Heart right ventricle (tissue), 16 donors: ENCODE results near the gene TRPV5. TPM values are rescaled to one million over a fixed set of nuclear protein-coding genes. Genes with fewer than 3 reads are reported as not detected.

Source experiments
- ATAC-seq, 8 donors: fragments of 200-7000 bp; cut with Tn5 transposase; one replicate each; pipeline ENCODE4 v1.9.1; 2020; ENCODE audit warnings: mild to moderate bottlenecking in 8 of 8, moderate library complexity in 8 of 8, moderate number of reproducible peaks in 1 of 8
- DNase-seq, 2 donors: peaks; one replicate each; pipeline ENCODE4 v3.0.0-alpha.2; 2020
- H3K27ac ChIP-seq, 10 donors: fragments of 200-600 bp; sonication (generic) in 2 of 10; one replicate each; pipeline versions ENCODE4 v1.5.0 to v1.8.0; 2020 to 2022; ENCODE audit warnings: mild to moderate bottlenecking in 3 of 10
- H3K27me3 ChIP-seq, 7 donors: fragments of 200-600 bp; one replicate each; pipeline ENCODE4 v1.8.0; 2021 to 2022; ENCODE audit warnings: mild to moderate bottlenecking in 2 of 7
- H3K36me3 ChIP-seq, 9 donors: fragments of 200-600 bp; sonication (generic) in 1 of 9; one replicate each; pipeline versions ENCODE4 v1.5.0 to v1.8.0; 2020 to 2022; ENCODE audit warnings: mild to moderate bottlenecking in 2 of 9
- H3K4me1 ChIP-seq, 9 donors: fragments of 200-600 bp; sonication (generic) in 1 of 9; one replicate each; pipeline versions ENCODE4 v1.5.0 to v1.8.0; 2020 to 2022; ENCODE audit warnings: mild to moderate bottlenecking in 4 of 9
- H3K4me3 ChIP-seq, 10 donors: fragments of 200-600 bp; sonication (generic) in 2 of 10; one replicate each; pipeline versions ENCODE4 v1.5.0 to v1.8.0; 2020 to 2022; ENCODE audit warnings: mild to moderate bottlenecking in 7 of 10, moderate library complexity in 2 of 10
- H3K9me3 ChIP-seq, 11 donors: fragments of 200-600 bp in 10 of 11; sonication (generic) in 2 of 11; one replicate each; pipeline versions ENCODE4 v1.5.0 to v1.8.0; 2013 to 2022; ENCODE audit warnings: mild to moderate bottlenecking in 2 of 11, control low read depth in 1 of 11, moderate library complexity in 1 of 11
- WGBS, 2 donors: extraction: QIAGEN DNeasy Blood & Tissue Kit; methylation state at CpG; one replicate each; pipeline ENCODE4 v1.1.7; 2013; ENCODE audit warnings: inconsistent platforms in 1 of 2; 5-methylcytosine and 5-hydroxymethylcytosine counted together
- intact Hi-C, 10 donors: fragments of 100-400 bp; cut with DNase I; formaldehyde crosslinking; loops; one replicate each; pipeline versions ENCODE4 v1.11.1 to v1.14.2; 2022
- polyA plus RNA-seq, 2 donors: library from polyadenylated mRNA; stranded (reverse); fragments of 200-250 nt; gene quantifications; one replicate each; pipeline ENCODE4 v1.2.3, GENCODE V29; 2013
- total RNA-seq, 10 donors: library from RNA; stranded (reverse); fragmentation: NEBNext Ultra II Directional in 3 of 10; extraction: Animal tissue kit (Norgen Biotek cat#: 25700) in 3 of 10; gene quantifications; one replicate each; pipeline versions ENCODE4 v1.2.1 to v1.2.4, GENCODE V29; 2021 to 2023
- TF ChIP-seq, protein P1 (sequence below), 9 donors: fragments of 200-600 bp; sonication (generic) in 2 of 9; IDR thresholded peaks; one replicate each; pipeline versions ENCODE4 v1.5.0 to v1.8.0; 2021 to 2022; ENCODE audit warnings: antibody characterized with exemption in 9 of 9, mild to moderate bottlenecking in 5 of 9, moderate library complexity in 1 of 9
- donor health status: Arrhythmogenic right ventricular cardiomyopathy.
- donor health status: ischemic (EF 13 %, LVEDD 7.1; RV severe dilation, severe dysfunction).
- donor health status: healthy with polysubstance abuse.
- donor health status: DM: no; HTN: yes; CAD: no.
- donor health status: DM: no; HTN: no; CAD: no.
- donor health status: ischemic (EF 25% LVEDD 6.9; RV normal size, moderate dysfunction).
- donor health status: ischemic (EF 25% LVEDD 5.7; RV mildly dilated, moderate dysfunction).
- donor health status: healthy.
- donor health status: DM: yes; HTN: yes; CAD: no.
- donor health status: Ischemic cardiomyopathy.
- donor health status: ischemic (EF 35%, LVEDD 5.7; RV mildly dilated, moderate dysfunction).
- donor health status: nonischemic (EF 11% LVEDD 7.7; RV severe dilation, severe dysfunction).
- donor health status: DM: yes; HTN: yes; CAD: no.
- donor health status: PGD.
- donor health status: ischemic (EF 29% LVEDD 5.4; RV normal size, mild dysfunction).
- donor health status: nonischemic (EF 23%, LVEDD 6.1; RV moderate dilation, normal function).

TRPV5 gene
- total and polyA plus RNA-seq, 12 donors: not detected

DNA sequence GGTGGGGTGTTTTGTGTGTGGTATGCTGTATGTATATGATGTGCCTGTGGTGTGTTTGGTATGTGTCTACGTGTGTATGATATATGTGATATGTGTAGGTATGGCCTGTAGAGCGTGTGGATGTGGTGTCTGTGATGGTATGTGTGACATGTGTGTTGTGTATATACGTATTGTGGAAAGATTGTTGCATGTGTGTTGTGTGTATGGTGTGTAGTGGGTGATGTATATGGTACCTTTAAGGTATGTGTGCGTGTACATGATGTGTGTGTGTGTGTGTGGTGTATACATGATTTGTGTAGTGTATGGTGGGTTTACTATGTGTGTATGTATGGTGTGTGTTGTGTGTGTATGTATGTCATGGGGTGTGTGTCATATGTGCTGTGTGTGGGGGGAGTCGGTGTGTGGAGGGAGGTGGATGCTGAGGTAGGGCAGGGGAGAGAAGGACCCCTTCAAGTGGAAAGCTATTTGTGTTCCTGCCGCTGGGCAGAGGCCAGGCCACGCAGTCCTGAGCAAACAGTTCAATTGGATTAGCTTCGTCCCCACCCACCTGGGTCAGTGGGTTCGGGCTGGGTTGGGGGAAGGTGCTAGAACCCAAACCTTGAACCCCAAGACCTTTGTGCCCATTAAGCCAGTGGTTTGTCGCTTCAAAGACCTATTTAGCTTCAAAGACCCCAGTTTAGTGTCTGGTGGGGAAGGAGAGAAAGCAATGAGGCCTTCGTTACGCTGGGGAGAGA is 46.1 kb downstream of the TRPV5 start:
- WGBS, 2 donors: 87 to 90% methylated on average over 12 of the region's 12 CpGs

DNA sequence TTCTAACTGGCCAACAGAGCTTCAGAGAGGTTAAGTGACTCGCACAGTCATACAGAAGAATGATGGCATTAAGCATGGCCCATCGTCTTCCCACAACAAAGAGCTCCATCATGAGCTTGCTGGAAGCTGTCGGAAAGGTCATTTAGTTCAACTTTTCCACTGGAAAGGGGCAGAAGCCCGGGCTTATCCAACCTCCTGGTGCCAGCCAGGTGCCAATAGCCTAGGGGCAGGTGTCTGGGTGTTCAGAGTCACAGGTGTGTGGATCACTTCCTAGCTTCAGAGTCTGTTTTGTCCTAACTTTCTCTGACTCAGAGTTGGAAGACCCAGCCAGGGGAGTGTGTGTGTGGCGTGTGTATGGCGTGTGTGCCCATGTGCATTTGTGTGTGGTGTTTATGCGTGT is 46.7 kb downstream of the TRPV5 start:
- TF ChIP-seq, protein P1, sequence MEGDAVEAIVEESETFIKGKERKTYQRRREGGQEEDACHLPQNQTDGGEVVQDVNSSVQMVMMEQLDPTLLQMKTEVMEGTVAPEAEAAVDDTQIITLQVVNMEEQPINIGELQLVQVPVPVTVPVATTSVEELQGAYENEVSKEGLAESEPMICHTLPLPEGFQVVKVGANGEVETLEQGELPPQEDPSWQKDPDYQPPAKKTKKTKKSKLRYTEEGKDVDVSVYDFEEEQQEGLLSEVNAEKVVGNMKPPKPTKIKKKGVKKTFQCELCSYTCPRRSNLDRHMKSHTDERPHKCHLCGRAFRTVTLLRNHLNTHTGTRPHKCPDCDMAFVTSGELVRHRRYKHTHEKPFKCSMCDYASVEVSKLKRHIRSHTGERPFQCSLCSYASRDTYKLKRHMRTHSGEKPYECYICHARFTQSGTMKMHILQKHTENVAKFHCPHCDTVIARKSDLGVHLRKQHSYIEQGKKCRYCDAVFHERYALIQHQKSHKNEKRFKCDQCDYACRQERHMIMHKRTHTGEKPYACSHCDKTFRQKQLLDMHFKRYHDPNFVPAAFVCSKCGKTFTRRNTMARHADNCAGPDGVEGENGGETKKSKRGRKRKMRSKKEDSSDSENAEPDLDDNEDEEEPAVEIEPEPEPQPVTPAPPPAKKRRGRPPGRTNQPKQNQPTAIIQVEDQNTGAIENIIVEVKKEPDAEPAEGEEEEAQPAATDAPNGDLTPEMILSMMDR (IDR thresholded peaks at IDR 0.05): no peak
- H3K27ac ChIP-seq: no peak overlapping the region
- H3K4me1 ChIP-seq: no peaks in the 10 kb centered on the region
- WGBS, 2 donors: 76 to 84% methylated on average over 7 of the region's 7 CpGs
- no peaks in the 10 kb centered on the region for H3K36me3 ChIP-seq
- DNase-seq (no peak), ATAC-seq (no peak)
- H3K27me3 ChIP-seq: peaks cover 0 to 38% (median 19%) of the 10 kb centered on the region in 7 donors
- no peak overlapping the region for H3K4me3 ChIP-seq
- intact Hi-C loops: loop anchor here in 1 of 10 donors (10.0 kb wide), 1 partner anchor 108 kb away; no protein-coding TSS in a partner anchor
- no peaks in the 10 kb centered on the region for H3K9me3 ChIP-seq

More for the DNA sequence above, 46.1 kb downstream of the TRPV5 start:
- Histone ChIP-seq H3K27me3 (peaks cover 0 to 37% (median 19%) of the 10 kb centered on the region in 7 donors), H3K9me3 (no peaks in the 10 kb centered on the region), H3K4me3 (no peak overlapping the region), H3K4me1 (no peaks in the 10 kb centered on the region), H3K27ac (no peak overlapping the region), H3K36me3 (no peaks in the 10 kb centered on the region)
- ATAC-seq (no peak), DNase-seq (no peak)
- TF ChIP-seq, protein P1 (IDR thresholded peaks at IDR 0.05): no peak
- intact Hi-C loops: loop anchor here in 1 of 10 donors (10.0 kb wide), 1 partner anchor 107 kb away; no protein-coding TSS in a partner anchor

DNA sequence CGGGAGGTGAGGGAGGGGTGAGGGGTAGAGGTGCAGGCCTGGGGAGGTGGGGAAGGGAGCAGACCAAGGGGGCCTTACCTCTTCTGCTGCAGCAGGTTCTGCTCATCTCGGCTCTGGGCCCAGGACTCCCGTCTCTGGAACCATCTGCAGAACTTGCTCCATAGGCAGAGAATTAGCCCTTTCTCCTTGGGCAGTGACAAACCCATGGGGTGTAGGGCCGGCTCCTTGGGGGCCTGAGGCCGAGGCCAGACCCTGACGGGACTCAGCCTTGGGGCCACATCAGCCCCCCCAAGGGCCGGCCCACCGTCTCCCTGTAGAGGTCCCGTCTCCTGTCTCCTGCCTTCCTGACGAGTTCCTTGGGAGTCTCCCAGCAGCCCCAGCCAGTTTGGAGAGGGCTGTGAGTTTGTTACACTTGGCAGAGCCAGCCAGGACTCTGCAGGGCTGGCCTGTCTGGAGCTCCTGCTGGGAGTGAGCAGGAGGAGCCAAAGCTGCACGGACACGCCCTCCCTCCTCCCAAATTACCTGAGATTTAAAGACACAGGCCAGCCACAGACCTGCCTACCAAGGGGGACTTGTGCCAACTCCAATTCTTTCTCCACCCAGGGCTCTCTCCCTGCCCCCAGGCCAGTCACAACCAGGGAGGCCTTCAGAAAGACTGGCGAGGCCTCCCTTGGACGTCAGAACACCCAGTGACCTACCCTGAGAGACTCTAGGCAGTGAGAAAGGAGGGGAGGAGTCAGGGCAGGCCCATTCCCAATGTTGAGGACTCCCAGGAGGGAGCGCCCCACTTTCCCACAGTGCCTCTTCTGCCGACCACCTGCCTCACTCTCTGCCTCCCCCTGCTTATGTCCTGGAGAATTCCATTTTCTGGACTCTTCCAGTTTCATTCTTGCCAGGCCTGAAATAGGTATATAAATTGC is 48.0 kb downstream of the TRPV5 start, which contains the start of gene TRPV6:
Gene TRPV6, minus strand, starts transcription at position 435 of the 920 bp plus-strand sequence.
- Histone ChIP-seq H3K4me1 (no peaks in the 10 kb centered on the region), H3K27ac (no peak within 1 kb of the TSS), H3K36me3 (no peaks in the 10 kb centered on the region), H3K27me3 (peaks cover 0 to 41% (median 21%) of the 10 kb centered on the region in 7 donors), H3K4me3 (no peak within 1 kb of the TSS), H3K9me3 (no peaks in the 10 kb centered on the region)
- intact Hi-C loops: loop anchor here in 1 of 10 donors (10.0 kb wide), 1 partner anchor 109 kb away; no protein-coding TSS in a partner anchor
- 47 to 56% methylated on average over 16 of the region's 16 CpGs for WGBS, 2 donors
- no peak for ATAC-seq
- DNase-seq: no peak
- TF ChIP-seq, protein P1 (IDR thresholded peaks at IDR 0.05): no peak

DNA sequence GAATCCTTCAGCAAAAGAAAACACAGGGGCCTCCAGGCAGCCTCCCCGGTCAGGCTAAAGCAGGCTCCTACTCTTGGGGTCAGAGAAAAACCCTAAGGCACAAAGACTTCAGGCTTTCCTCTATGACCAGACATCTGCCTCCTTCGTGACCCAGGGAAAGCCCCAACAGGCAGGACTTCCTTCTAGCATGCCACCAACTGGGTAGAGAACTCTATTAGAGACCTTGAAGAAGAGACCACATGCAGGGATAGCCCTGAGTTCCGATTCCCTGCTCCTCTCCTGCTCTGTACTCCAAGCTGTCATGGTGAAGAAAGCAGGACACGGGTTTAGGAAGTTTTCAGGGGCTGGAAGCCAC is 49.3 kb downstream of the TRPV5 start:
- no peak overlapping the region for H3K27ac ChIP-seq
- TF ChIP-seq, protein P1 (IDR thresholded peaks at IDR 0.05): no peak
- intact Hi-C loops: loop anchor here in 2 of 10 donors (5.0 to 10.0 kb wide), 2 partner anchors 111 to 118 kb away; no protein-coding TSS in a partner anchor
- H3K9me3 ChIP-seq: no peaks in the 10 kb centered on the region
- no peaks in the 10 kb centered on the region for H3K36me3 ChIP-seq
- no peak overlapping the region for H3K4me3 ChIP-seq
- ATAC-seq (no peak), DNase-seq (no peak)
- H3K4me1 ChIP-seq: no peaks in the 10 kb centered on the region
- H3K27me3 ChIP-seq: peaks cover 0 to 47% (median 31%) of the 10 kb centered on the region in 7 donors
- 79% methylated on average over 4 of the region's 4 CpGs for WGBS, 2 donors
